Putamen (tissue), 1 donor: ENCODE data around the gene SPNS1.
"Not testable (repeated sequence)": the region's sequence is repeated elsewhere in the genome, so short reads cannot be mapped to it uniquely, and the experiment has no call there.

Experiments used
- DNase-seq: peaks from one replicate; pipeline ENCODE4 v3.0.0-alpha.2; 2016; ENCODE audit warnings: low spot score

Gene SPNS1

DNA sequence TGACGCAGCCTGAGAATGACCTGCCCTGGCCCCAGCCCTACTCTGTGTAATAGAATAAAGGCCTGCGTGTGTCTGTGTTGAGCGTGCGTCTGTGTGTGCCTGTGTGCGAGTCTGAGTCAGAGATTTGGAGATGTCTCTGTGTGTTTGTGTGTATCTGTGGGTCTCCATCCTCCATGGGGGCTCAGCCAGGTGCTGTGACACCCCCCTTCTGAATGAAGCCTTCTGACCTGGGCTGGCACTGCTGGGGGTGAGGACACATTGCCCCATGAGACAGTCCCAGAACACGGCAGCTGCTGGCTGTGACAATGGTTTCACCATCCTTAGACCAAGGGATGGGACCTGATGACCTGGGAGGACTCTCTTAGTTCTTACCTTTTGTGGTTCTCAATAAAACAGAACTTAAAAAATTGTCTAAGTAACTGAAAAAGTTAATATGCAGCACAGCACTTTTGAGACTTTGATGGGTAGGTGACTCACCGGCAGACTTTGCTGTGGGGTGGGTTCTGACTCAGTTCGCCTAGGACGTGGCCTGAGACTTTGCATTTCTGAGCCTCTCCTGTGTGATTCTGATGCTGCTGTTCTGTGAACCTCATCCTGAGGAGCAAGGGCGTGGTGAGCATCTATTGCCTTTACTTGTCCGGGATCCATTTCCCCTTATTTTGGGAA, 15.9 kb downstream of the SPNS1 start:
- DNase-seq = no peak

DNA sequence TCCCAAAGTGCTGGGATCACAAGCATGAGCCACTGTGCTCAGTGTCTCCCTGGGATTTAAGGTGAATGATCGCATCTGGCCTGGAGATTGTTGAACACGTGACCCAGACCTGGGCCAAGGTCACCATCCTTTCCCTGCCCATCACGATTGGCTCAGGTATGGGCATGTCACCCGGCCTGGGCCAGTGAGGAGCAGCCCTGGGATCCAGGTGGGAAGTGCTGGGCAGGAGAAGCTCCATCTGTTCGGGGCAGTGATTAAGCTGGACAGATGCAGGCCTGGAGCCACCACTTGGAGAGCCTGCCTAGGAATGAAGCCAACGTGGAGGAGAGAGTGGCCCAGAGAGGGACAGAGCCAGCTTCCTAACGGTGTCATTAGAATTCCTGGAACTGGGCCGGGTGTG, 17.1 kb downstream of the SPNS1 start:
- DNase-seq = no peak

DNA sequence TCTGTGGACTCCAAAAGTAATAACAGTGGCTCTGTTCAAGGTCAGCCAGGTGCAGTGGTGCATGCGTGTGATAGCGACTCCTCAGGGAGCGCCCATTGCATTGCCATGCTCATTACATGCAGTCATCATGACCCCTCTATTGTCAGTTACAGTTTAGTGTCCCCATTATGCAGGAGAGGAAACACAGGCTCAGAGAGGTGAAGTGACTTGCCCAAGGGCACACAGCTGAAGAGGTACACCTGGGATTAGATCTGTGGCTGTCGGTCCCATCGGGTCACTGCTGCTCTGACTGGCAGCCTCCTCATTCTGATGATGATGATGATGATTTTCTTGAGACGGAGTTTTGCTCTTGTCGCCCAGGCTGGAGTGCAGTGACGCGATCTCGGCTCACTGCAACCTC, 17.9 kb downstream of the SPNS1 start:
- no peak for DNase-seq

DNA sequence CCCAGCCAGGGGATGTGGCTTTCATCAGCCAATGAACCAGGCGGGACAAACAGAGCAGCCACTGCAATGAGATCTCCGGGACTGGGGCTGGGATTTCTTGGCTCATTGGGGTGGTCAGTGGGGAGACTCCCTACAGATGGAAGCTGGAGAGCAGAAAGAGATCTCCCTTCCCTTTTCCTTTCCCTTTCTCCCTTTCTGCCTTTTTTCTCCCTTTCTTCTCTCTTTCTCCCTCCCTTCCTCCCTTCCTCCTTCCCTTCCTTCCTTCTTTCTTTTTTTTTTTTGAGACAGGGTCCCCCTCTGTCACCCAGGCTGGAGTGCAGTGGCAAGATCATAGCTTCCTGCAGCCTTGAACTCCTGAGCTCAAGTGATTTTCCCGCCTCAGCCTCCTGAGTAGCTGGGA, 24.3 kb downstream of the SPNS1 start:
- no peak for DNase-seq

DNA sequence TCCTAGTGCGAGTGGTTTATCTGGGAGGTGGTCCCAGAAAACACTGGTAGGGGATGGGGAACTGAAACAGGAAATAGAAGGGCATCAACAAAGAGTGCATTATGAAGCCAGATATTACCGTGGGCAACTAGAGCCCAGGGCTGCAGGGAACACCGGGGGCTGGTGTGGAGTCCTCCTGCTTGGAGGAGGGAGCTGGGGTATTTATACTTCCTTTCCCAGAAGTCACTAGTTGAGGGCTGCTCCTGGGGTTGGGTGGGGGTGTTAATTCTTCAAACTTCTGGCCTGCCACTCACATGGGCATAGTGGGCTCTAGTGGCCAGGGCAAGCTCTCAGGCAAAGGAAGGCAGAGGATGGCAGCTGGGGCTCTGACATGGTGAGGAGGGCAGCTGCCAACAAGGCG, 25.0 kb downstream of the SPNS1 start:
- no peak for DNase-seq

DNA sequence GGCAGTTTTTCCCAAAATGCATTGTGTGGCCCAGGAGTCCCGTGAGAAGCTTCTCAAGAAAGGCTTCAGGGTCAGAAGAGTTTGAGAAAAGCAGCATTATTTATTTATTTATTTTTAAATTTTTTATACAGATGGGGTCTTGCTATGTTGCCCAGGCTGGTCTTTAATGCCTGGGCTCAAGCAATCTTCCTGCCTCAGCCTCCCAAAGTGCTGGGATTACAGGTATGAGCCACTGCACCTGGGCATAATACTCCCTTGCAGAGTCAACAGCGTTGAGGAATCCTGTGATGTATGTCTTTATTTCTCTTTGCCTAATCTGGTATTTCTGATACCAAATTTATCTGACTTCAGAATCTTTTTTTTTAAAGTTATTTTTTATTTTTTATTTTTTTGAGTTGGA, 25.4 kb downstream of the SPNS1 start:
- DNase-seq = no peak

DNA sequence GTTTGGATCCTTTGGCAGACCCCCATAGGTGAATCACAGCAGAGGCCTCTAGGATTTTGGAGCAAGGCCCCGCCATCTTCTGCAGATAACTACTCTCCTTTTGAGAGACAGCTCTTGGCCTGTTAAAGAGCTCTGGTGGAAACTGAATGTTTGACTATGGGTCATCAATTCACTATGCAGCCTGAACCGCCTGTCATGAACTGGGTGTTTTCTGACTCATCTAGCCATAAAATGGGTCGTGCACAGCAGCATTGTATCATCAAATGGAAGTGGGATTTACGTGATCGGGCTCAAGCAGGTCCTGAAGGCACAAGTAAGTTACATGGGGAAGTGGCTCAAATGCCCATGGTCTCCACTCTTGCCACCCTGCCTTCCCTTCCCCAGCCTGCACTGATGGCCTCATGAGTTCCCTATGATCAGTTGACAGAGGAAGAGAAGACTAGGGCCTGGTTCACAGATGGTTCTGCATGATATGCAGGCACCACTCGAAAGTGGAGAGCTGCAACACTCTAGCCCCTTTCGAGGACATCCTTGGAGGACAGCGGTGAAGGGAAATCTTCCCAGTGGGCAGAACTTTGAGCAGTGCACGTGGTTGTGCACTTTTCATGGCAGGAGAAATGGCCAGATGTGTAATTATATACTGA, 30.0 kb downstream of the SPNS1 start:
- not testable (repeated sequence) for DNase-seq

DNA sequence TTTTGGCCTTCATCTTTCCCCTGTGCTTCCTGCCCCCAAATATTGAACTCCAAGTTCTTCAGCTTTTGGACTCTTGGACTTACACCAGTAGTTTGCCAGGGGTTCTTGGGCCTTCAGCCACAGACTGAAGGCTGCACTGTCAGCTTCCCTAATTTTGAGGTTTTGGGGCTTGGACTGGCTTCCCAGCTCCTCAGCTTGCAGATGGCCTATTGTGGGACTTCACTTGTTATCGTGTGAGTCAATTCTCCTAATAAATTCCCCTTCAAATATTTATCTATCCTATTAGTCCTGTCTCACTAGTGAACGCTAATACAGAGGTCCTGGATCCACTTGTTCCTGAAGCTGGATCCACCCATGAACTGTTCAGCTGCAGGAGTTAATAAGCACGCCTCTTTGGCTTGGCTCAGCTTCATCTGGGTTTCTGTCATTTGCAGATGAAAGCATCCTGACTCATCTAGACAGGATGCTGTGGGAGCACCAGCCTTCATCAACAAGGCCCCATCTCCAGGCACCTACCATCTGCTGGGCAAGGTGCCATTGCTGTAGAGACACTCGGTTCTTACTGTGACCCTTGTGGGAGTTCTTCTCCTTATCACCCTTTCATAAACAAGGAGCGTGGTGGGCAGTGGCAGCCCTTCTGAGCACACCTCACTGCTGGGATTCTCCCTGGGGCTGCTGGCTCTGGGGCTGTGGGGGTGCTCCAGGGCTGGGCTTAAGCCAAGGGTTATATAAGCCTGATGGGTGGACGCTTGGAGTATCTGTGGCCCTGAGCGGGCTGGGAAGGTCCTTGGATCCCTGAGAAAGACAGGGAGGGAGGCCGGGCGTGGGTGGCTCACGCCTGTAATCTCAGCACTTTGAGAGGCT, 33.4 kb downstream of the SPNS1 start:
- DNase-seq = no peak

DNA sequence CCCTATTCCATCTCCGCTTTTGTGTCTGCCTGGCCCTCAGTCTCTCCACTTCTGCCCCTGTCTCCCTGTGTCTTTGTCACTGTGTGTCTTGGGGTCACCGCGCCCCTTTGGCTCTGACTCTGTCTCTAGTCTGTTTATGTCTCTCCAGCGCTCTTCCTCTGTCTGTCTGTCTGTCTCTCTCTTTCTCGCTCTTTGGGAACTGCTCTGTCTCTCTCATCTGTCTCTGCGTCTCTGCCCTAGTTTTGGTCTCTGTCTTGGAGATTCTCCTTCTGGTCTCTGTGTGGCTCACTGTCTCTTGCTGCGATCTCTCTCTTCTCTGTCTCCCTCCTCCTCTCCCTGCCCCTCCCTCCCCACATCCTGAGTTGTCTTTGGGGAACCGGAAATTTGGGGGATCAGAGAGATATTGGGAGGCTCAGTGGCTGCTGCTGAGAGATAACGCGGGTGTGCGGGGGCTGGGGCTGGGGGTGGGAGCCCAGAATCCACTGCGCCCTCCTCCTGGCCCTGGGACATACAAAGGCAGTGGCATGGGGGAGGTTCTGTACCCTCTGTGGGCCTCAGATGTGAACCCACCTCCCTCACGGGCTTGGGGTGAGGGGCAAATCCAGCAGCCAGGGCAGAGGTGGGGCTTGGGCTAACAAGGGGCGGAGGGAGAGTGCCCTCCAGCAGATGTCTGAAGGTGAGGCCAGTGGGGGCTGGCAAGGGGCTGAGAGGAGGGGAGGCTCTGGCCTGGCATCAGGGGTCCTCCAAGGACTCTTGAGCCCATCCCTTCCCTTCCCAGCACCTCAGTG, 34.7 kb downstream of the SPNS1 start:
- no peak for DNase-seq

DNA sequence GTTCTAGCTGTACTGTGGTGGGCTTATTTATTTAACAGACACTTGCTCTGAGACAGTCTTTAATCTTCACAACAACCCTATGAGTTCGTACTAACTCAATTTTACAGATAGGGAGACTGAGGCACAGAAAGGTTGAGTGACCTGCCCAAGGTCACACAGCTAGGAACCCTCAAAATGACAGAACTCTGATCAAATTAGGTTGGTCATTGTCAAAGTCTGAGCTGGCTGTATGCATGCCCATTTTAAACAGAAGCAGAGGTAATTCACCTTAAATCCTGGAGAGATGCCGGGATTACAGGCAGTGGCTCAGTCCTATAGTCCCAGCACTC, 35.2 kb downstream of the SPNS1 start:
- DNase-seq = no peak

DNA sequence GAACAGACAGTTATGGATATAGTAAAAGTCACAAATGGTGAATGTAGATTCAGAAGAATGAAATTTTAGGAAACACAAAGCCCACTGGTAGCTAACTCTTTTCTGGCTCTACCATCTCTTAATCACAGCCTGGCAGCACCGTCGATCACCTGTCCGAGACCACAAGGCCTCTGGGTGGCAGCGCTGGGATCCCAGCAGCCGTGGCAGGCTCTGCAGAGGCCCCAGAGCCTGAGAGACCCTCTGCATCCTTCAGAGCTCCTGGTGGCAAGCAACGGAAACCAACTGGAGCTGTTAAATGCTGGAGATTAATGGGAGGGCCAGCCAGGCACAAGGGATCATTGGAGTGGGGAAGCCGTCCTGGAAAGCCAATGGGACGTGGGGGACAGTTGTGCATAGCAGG, 36.5 kb downstream of the SPNS1 start:
- DNase-seq = no peak

DNA sequence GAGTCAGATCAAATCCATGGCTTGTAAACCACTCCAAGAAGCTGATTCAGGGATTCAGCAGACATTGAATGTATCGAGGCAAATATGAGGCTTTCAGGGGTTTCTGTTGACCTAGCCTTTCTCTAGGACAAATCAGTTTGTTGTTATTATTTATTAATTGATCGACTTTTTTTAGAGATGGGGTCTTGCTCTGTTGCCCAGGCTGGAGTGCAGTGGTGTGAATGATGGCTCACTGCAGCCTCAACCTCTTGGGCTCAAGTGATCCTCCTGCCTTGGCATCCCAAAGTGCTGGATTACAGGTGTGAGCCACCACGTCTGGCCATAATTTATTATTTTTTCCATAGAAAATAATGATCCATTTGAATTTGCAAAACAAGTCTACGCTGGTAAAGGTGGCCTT, 37.3 kb downstream of the SPNS1 start:
- no peak for DNase-seq

DNA sequence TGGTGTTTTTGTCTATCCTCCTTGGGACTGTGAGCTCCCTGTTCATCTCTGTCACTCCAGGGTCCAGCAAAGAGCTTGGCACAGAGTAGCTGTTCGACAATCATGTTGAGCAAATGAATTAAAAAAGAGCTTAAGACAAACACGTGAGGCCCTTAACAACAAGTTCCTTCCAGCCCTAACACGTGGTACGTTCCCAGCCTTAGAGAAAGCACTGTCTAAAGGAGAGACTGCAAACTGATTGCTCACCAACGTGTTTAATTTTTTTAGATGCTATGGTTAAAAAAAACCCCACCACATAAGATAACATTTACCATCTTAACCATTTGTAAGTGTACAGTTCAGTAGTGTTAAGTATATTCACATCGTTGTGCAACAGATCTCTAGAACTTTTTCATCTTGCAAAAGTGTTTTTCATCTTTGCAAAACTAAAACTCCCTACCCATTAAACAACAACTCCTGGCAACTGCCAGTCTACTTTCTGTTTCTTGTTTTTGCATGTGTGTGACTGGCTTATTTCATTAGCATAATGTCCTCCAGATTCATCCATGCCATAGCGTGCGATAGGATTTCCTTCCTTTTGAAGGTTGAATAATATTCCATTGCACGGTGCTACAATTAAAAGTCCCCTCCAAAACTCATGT, 38.5 kb downstream of the SPNS1 start:
- no peak for DNase-seq

DNA sequence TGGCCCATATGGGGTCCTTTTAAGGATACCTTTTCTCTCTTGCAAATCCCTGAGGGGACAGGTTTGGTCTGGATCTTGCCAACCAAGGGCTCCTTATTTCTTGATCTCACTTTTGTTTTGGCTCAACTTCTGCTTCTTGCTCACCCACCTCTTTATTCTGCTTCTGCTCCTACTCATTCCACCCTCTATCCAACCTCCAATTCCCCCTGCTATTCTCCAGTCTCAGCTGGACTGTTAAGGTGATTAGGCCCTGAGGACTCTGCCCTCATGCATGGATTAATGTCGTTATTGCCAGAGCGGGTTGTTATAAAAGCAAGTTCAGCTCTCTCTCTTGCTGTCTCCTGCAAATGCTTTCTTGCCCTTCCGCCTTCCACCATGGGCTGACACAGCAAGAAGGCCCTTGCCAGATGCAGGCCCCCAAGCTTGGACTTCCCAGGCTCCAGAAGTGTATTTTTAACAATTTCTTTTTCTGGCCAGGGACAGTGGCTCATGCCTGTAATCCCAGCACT, 40.0 kb downstream of the SPNS1 start:
- DNase-seq = no peak

DNA sequence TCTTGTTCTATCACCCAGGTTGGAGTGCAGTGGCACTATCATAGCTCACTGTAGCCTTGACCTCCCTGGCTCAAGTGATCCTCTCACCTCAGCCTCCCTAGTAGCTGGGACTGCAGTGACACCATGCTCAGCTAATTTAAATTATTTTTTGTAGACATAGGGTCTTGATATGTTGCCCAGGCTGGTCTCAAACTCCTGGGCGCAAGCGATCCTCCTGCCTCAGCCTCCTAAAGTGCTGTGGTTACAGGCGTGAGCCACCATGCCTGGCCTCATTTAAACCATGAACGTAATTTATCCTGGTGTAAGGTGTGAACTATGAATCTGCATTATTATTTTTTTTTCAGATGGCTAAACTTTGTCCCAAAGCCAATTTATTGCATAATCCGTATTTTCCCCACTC, 47.6 kb downstream of the SPNS1 start:
- no peak for DNase-seq

DNA sequence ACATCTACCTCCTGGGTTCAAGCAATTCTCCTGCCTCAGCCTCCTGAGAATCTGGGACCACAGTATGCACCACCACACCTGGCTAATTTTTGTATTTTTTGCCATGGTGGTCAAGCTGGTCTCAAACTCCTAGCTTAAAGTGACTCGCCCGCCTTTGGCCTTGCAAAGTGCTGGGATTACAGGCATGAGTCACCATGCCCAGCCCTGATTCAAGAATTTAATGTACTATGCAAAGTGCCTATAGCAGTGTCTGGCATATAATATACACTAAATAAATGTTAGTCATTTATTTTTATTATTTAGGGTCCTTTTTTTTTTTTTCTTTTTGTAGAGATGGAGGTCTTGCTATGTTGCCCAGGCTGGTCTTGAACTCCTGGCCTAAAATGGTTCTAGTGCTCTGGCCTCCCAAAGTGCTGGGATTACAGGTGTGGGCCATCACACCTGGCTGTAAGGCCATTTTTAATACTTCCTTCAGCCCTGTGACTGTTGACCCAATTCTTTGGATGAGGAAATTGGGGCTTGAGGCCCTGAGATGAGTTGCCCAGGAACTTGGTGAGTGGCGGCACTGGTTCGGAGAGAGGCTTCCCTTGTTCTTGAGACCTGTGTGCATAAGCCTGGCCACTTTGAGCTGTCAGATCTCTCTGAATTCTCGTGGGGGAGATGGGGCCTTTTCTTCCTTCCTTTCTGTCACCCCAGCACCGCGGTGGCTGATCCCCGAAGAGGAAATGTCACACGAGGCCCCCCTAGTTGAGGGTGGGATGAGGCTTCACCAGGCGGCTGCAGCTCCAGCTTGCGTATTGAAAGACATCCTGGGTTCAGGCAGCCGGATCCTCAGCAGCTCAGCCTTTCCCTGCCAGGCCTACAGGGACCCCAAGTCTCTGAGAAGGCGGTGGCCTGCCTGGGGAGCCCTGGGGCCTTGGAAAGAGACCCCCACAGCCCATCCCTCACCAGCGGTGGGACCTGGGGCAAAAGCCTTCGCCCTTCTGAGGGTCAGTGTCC, 49.0 kb downstream of the SPNS1 start:
- no peak for DNase-seq

DNA sequence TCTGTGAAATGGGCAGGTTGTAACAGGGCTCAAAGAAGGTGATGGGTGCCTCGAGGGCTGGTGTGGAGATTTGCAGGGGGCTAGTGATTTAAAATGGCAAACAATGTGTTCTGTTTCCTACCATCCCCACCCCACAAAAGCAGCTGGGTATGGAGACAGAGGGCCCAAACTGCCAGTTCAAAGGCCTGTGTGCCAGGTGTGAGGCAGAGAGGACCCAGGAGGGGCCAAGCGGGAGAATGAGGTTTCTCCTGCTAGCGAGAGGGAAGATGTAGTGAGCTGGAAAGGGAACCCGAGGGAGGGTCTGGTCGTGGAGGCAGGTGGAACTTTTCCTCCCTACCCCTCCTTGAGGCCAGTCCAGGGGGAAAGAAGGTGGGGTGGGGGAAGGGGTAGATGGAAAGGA, 49.7 kb downstream of the SPNS1 start:
- no peak for DNase-seq

DNA sequence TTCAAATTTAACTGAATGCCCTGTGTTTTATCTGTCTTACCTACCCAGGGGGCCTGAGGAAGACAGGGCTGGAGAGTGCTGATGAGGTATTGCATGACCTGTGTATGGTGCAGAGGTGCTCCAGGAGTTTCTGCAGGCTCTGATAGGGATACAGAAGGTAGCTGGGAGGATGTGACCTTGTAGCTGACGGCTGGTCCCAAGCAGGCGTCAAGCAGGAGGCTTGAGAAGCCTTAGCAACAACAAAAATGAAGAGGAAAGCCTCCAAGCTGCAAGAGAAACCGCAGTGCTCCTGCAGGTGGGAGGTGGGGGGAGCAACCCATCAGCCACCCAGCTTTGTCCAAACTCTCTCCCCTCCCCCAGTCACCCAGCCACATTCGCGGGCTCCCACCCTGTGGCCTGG, 50.6 kb downstream of the SPNS1 start:
- DNase-seq = no peak

DNA sequence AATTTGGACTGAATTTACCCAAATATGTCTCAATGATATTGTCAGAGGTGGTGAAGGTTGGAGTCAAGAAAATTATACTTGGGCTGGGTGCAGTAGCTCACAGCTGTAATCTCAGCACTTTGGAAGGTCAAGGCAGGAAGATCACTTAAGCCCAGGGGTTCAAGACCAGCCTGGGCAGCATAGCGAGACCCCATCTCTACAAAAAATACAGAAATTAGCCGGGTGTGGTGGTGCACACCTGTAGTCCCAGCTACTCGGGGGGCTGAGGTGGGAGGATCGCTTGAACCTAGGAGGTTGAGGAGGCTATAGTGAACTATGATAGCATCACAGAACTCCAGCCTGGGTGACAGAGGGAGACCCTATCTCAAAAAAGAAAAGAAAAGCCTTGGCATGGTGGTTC, 51.2 kb downstream of the SPNS1 start:
- DNase-seq = no peak

DNA sequence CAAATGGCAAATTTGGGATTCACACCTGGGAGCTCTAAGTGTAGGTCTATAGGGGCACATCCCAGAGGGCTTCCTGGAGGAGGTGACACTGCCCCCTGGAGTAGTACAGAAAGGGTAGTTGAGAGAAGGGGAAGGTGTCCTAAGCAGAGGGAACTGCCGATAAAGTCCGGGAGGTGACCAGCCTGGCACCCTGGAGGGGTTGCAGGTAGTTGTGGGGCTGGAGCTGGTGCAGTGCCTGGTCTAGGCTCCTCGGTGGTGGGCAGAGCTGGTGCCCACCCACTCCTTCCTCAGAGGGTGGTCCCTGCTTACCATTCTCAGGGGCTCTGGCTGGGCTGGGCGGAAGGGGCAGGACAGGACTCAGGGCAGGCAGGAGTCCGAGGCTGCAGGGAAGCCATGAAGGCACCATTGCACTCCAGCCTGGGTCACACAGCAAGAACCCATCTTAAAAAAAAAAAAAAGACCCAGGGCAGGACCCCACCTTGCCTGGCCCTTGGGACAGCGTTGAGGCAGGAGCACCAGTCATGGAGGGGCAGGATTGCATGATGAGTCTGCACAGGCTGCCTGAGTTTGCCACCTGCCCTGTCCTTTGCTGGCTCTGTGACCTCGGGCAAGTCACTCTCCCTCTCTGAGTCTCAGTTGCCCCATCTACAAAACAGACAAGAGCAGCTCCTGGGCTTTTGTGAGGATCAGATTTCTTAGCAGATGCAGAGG, 54.0 kb downstream of the SPNS1 start:
- DNase-seq = no peak
